ENCODE results near the gene TIMM29. TPM values are rescaled to one million over a fixed set of nuclear protein-coding genes. Genes with fewer than 3 reads are reported as not detected.

Gene TIMM29
- total RNA-seq, 1 donor from 2014 or later: 42.1 TPM

- no peak for TF ChIP-seq CTCF (IDR thresholded peaks at IDR 0.05; ENCODE audit: insufficient read depth, low read length, severe bottlenecking)
- Histone ChIP-seq H3K36me3 (ENCODE audit: control insufficient read depth, insufficient read depth, low read length) (peaks cover 2% of the 10 kb centered on the region), H3K4me3 (ENCODE audit: low read depth, low read length) (peak overlapping the region; percentile 55), H3K27me3 (ENCODE audit: control insufficient read depth, insufficient read depth, low read length) (no peaks in the 10 kb centered on the region)
- FAIRE-seq (no peak), DNase-seq (ENCODE audit: low read depth) (no peak)
These were observed 32.7 kb downstream of the TIMM29 start for GRCh38 chr19:10961073-10961860.

- TF ChIP-seq CTCF (IDR thresholded peaks at IDR 0.05; ENCODE audit: insufficient read depth, low read length, severe bottlenecking): no peak
- no peak overlapping the region for H3K4me3 ChIP-seq (ENCODE audit: low read depth, low read length)
- FAIRE-seq: no peak
- no peaks in the 10 kb centered on the region for H3K27me3 ChIP-seq (ENCODE audit: control insufficient read depth, insufficient read depth, low read length)
- peaks cover 2% of the 10 kb centered on the region for H3K36me3 ChIP-seq (ENCODE audit: control insufficient read depth, insufficient read depth, low read length)
- no peak for DNase-seq (ENCODE audit: low read depth)
These were observed 34.3 kb downstream of the TIMM29 start for GRCh38 chr19:10962863-10963262.

- no peak for TF ChIP-seq CTCF (IDR thresholded peaks at IDR 0.05; ENCODE audit: insufficient read depth, low read length, severe bottlenecking)
- H3K36me3 ChIP-seq (ENCODE audit: control insufficient read depth, insufficient read depth, low read length): peaks cover 2% of the 10 kb centered on the region
- no peaks in the 10 kb centered on the region for H3K27me3 ChIP-seq (ENCODE audit: control insufficient read depth, insufficient read depth, low read length)
- FAIRE-seq (no peak), DNase-seq (ENCODE audit: low read depth) (no peak)
- H3K4me3 ChIP-seq (ENCODE audit: low read depth, low read length): no peak overlapping the region
These were observed 35.3 kb downstream of the TIMM29 start for GRCh38 chr19:10963865-10964264.

GRCh38 chr19:10964903-10965302 lies 36.3 kb downstream of the TIMM29 start:
- Histone ChIP-seq H3K4me3 (ENCODE audit: low read depth, low read length) (no peak overlapping the region), H3K27me3 (ENCODE audit: control insufficient read depth, insufficient read depth, low read length) (no peaks in the 10 kb centered on the region), H3K36me3 (ENCODE audit: control insufficient read depth, insufficient read depth, low read length) (peaks cover 2% of the 10 kb centered on the region)
- peak; percentile 7 for TF ChIP-seq CTCF (IDR thresholded peaks at IDR 0.05; ENCODE audit: insufficient read depth, low read length, severe bottlenecking)
- FAIRE-seq: no peak
- no peak for DNase-seq (ENCODE audit: low read depth)

GRCh38 chr19:10965398-10965797 lies 36.8 kb downstream of the TIMM29 start:
- peaks cover 2% of the 10 kb centered on the region for H3K36me3 ChIP-seq (ENCODE audit: control insufficient read depth, insufficient read depth, low read length)
- no peak for TF ChIP-seq CTCF (IDR thresholded peaks at IDR 0.05; ENCODE audit: insufficient read depth, low read length, severe bottlenecking)
- H3K27me3 ChIP-seq (ENCODE audit: control insufficient read depth, insufficient read depth, low read length): no peaks in the 10 kb centered on the region
- DNase-seq (ENCODE audit: low read depth) (no peak), FAIRE-seq (no peak)
- no peak overlapping the region for H3K4me3 ChIP-seq (ENCODE audit: low read depth, low read length)

- DNase-seq (ENCODE audit: low read depth) (no peak), FAIRE-seq (no peak)
- no peak overlapping the region for H3K4me3 ChIP-seq (ENCODE audit: low read depth, low read length)
- TF ChIP-seq CTCF (IDR thresholded peaks at IDR 0.05; ENCODE audit: insufficient read depth, low read length, severe bottlenecking): no peak
- peaks cover 2% of the 10 kb centered on the region for H3K36me3 ChIP-seq (ENCODE audit: control insufficient read depth, insufficient read depth, low read length)
- no peaks in the 10 kb centered on the region for H3K27me3 ChIP-seq (ENCODE audit: control insufficient read depth, insufficient read depth, low read length)
These were observed 38.2 kb downstream of the TIMM29 start for GRCh38 chr19:10966809-10967208.
